Measurements from ENCODE around the gene USP17L30.
A peak's percentile ranks its signal among the peaks of the same experiment; 100 is the strongest.
"Not testable (repeated sequence)": the region's sequence is repeated elsewhere in the genome, so short reads cannot be mapped to it uniquely, and the experiment has no call there.

Gene USP17L30

GRCh38 chr4:9362829-9363228 lies at the start of gene USP17L30:
Gene USP17L30 (plus strand): TSS chr4:9363129. CDS start chr4:9363129, 0 bp downstream.
- DNase-seq (ENCODE audit: low read depth in 1 of 2, low spot score in 1 of 2): not testable (repeated sequence)

- DNase-seq (ENCODE audit: low read depth in 1 of 2, low spot score in 1 of 2): not testable (repeated sequence)
Measured at GRCh38 chr4:9324191-9324590, 38.7 kb upstream of the USP17L30 start.

GRCh38 chr4:9324865-9325264 lies 38.1 kb upstream of the USP17L30 start, which contains the start of gene USP17L24:
Gene USP17L24 (plus strand): TSS chr4:9325165. CDS start chr4:9325165, 0 bp downstream.
- DNase-seq (ENCODE audit: low read depth in 1 of 2, low spot score in 1 of 2): not testable (repeated sequence)

- DNase-seq (ENCODE audit: low read depth in 1 of 2, low spot score in 1 of 2): not testable (repeated sequence)
Measured at GRCh38 chr4:9329611-9330010, 33.3 kb upstream of the USP17L30 start, which contains the start of gene USP17L25. Gene USP17L25 (plus strand): TSS chr4:9329911. CDS start chr4:9329911, 0 bp downstream.

- DNase-seq (ENCODE audit: low read depth in 1 of 2, low spot score in 1 of 2): not testable (repeated sequence)
Measured at GRCh38 chr4:9334358-9334757, 28.6 kb upstream of the USP17L30 start, which contains the start of gene USP17L26. Gene USP17L26 (plus strand): TSS chr4:9334658. CDS start chr4:9334658, 0 bp downstream.

- DNase-seq (ENCODE audit: low read depth in 1 of 2, low spot score in 1 of 2): not testable (repeated sequence)
Measured at GRCh38 chr4:9339103-9339502, 23.8 kb upstream of the USP17L30 start, which contains the start of gene USP17L5. Gene USP17L5 (plus strand): TSS chr4:9339403. CDS start chr4:9339403, 0 bp downstream.

GRCh38 chr4:9343848-9344247 lies 19.1 kb upstream of the USP17L30 start, which contains the start of gene USP17L27:
Gene USP17L27 (plus strand): TSS chr4:9344148. CDS start chr4:9344148, 0 bp downstream.
- DNase-seq (ENCODE audit: low read depth in 1 of 2, low spot score in 1 of 2): not testable (repeated sequence)

- DNase-seq (ENCODE audit: low read depth in 1 of 2, low spot score in 1 of 2): not testable (repeated sequence)
Measured at GRCh38 chr4:9348593-9348992, 14.3 kb upstream of the USP17L30 start, which contains the start of gene USP17L28. Gene USP17L28 (plus strand): TSS chr4:9348893. CDS start chr4:9348893, 0 bp downstream.

- DNase-seq (ENCODE audit: low read depth in 1 of 2, low spot score in 1 of 2): not testable (repeated sequence)
Measured at GRCh38 chr4:9350866-9351265, 12.1 kb upstream of the USP17L30 start.

- not testable (repeated sequence) for DNase-seq (ENCODE audit: low read depth in 1 of 2, low spot score in 1 of 2)
Measured at GRCh38 chr4:9353338-9353737, 9.6 kb upstream of the USP17L30 start, which contains the start of gene USP17L29. Gene USP17L29 (plus strand): TSS chr4:9353638. CDS start chr4:9353638, 0 bp downstream.

GRCh38 chr4:9379881-9380280 lies 17.0 kb downstream of the USP17L30 start:
- DNase-seq (ENCODE audit: low read depth in 1 of 2, low spot score in 1 of 2): not testable (repeated sequence)

- peak; percentile 33 to 35 for DNase-seq (ENCODE audit: low read depth in 1 of 2, low spot score in 1 of 2)
Measured at GRCh38 chr4:9381012-9381534, 18.1 kb downstream of the USP17L30 start.

GRCh38 chr4:9384126-9384525 lies 21.2 kb downstream of the USP17L30 start:
- DNase-seq (ENCODE audit: low read depth in 1 of 2, low spot score in 1 of 2): no peak

GRCh38 chr4:9389001-9389400 lies 26.1 kb downstream of the USP17L30 start:
- DNase-seq (ENCODE audit: low read depth in 1 of 2, low spot score in 1 of 2): not testable (repeated sequence)

- not testable (repeated sequence) for DNase-seq (ENCODE audit: low read depth in 1 of 2, low spot score in 1 of 2)
Measured at GRCh38 chr4:9405774-9406173, 42.8 kb downstream of the USP17L30 start.

- not testable (repeated sequence) for DNase-seq (ENCODE audit: low read depth in 1 of 2, low spot score in 1 of 2)
Measured at GRCh38 chr4:9406491-9406890, 43.6 kb downstream of the USP17L30 start.

GRCh38 chr4:9409793-9410192 lies 46.9 kb downstream of the USP17L30 start:
- DNase-seq (ENCODE audit: low read depth in 1 of 2, low spot score in 1 of 2): no peak

Measured in stimulated activated CD4-positive, alpha-beta T cell treated with anti-CD3 and anti-CD28 coated beads, Interleukin-15, amount 100 ng/mL, for 1 hour (primary cell).